ENCODE results near the gene GFPT2.

DNA sequence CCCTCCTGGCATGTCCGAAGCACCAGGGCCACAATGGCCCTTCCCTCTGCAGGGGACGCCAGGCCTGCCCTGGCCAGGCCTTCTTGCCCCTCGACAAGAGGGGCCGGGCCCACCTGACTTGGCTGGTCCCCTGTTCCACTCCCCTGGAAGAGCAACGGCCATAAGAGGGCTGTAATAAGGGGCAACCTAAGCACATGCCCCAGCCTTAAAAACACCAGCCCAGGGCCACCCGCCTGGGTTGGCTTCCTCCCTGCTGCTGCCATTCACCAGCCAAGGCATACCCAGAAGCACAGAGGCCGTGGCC is 8.5 kb downstream of the GFPT2 start:
- TF ChIP-seq, protein P1, sequence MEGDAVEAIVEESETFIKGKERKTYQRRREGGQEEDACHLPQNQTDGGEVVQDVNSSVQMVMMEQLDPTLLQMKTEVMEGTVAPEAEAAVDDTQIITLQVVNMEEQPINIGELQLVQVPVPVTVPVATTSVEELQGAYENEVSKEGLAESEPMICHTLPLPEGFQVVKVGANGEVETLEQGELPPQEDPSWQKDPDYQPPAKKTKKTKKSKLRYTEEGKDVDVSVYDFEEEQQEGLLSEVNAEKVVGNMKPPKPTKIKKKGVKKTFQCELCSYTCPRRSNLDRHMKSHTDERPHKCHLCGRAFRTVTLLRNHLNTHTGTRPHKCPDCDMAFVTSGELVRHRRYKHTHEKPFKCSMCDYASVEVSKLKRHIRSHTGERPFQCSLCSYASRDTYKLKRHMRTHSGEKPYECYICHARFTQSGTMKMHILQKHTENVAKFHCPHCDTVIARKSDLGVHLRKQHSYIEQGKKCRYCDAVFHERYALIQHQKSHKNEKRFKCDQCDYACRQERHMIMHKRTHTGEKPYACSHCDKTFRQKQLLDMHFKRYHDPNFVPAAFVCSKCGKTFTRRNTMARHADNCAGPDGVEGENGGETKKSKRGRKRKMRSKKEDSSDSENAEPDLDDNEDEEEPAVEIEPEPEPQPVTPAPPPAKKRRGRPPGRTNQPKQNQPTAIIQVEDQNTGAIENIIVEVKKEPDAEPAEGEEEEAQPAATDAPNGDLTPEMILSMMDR (IDR thresholded peaks at IDR 0.05): no peak
- TF ChIP-seq POLR2A (IDR thresholded peaks at IDR 0.05) (no peak), POLR2AphosphoS5 (IDR thresholded peaks at IDR 0.05) (no peak), EP300 (IDR thresholded peaks at IDR 0.05) (no peak)

Measured in sigmoid colon (tissue), 4 donors.